DOHH2 (cell line): Measurements from ENCODE around the gene WNT8A.

Source experiments
- H3F3A ChIP-seq: fragments of 200-600 bp; sonication (generic), shearing (Covaris generic); 2 replicates; pipeline ENCODE4 v1.6.0; 2016; ENCODE audit warnings: antibody characterized with exemption, mild to moderate bottlenecking; ENCODE audit not compliant: control insufficient read depth, insufficient read depth
- H3K27ac ChIP-seq: fragments of 200-600 bp; sonication (generic); 2 replicates; pipeline ENCODE4 v1.5.1; 2014; ENCODE audit warnings: low read depth, mild to moderate bottlenecking, low read length, moderate library complexity
- H3K27me3 ChIP-seq: fragments of 200-600 bp; sonication (generic); 2 replicates; pipeline ENCODE4 v1.6.1; 2014; ENCODE audit warnings: mild to moderate bottlenecking, low read length, mixed read lengths; ENCODE audit not compliant: control insufficient read depth
- H3K36me3 ChIP-seq: fragments of 200-600 bp; sonication (generic); 2 replicates; pipeline ENCODE4 v1.6.1; 2014; ENCODE audit warnings: mild to moderate bottlenecking, low read length, moderate library complexity, mixed read lengths; ENCODE audit not compliant: control insufficient read depth
- H3K4me1 ChIP-seq: fragments of 200-600 bp; sonication (generic); 2 replicates; pipeline ENCODE4 v1.6.1; 2014; ENCODE audit warnings: mild to moderate bottlenecking, low read length, mixed read lengths; ENCODE audit not compliant: control insufficient read depth
- H3K4me2 ChIP-seq: fragments of 200-600 bp; sonication (generic); 2 replicates; pipeline ENCODE4 v1.6.0; 2014; ENCODE audit warnings: mild to moderate bottlenecking, low read length, moderate library complexity
- H3K4me3 ChIP-seq: fragments of 200-600 bp; sonication (generic); 2 replicates; pipeline ENCODE4 v1.5.1; 2014; ENCODE audit warnings: mild to moderate bottlenecking, low read length, mixed read lengths
- H3K79me2 ChIP-seq: fragments of 200-600 bp; sonication (generic); 2 replicates; pipeline ENCODE4 v1.6.1; 2014; ENCODE audit warnings: mild to moderate bottlenecking, low read length, mixed read lengths; ENCODE audit not compliant: control insufficient read depth
- H3K9me2 ChIP-seq: fragments of 200-600 bp; sonication (generic); replicated peaks from 2 replicates; pipeline ENCODE4 v1.6.1; 2014; ENCODE audit warnings: mild to moderate bottlenecking, low read length, mixed read lengths; ENCODE audit not compliant: control insufficient read depth
- H3K9me3 ChIP-seq: fragments of 200-600 bp; sonication (generic); 2 replicates; pipeline ENCODE4 v1.6.1; 2014; ENCODE audit warnings: antibody characterized with exemption, low read length, mixed read lengths; ENCODE audit not compliant: control insufficient read depth, insufficient read depth
- H4K20me1 ChIP-seq: fragments of 200-600 bp; sonication (generic); 2 replicates; pipeline ENCODE4 v1.6.0; 2014; ENCODE audit warnings: low read depth, mild to moderate bottlenecking, antibody characterized with exemption, low read length, moderate library complexity; ENCODE audit not compliant: control insufficient read depth, insufficient read depth
- CTCF ChIP-seq: fragments of 200-600 bp; sonication (generic); IDR thresholded peaks from one replicate; pipeline ENCODE4 v1.5.1; 2014; ENCODE audit warnings: antibody characterized with exemption, mild to moderate bottlenecking, low read depth, low read length; ENCODE audit not compliant: poor library complexity, severe bottlenecking
- EZH2phosphoT487 ChIP-seq: fragments of 200-600 bp; sonication (generic); IDR thresholded peaks from 2 replicates; pipeline ENCODE4 v1.6.1; 2017; ENCODE audit warnings: borderline replicate concordance, mild to moderate bottlenecking, antibody characterized with exemption, low read length, moderate library complexity, mixed read lengths

WNT8A gene

GRCh38 chr5:138064526-138064925, 19.3 kb upstream of the WNT8A start:
- no peak overlapping the region for H3K4me2 ChIP-seq
- no peaks in the 10 kb centered on the region for H4K20me1 ChIP-seq
- H3K9me2 ChIP-seq: no peaks in the 10 kb centered on the region
- H3F3A ChIP-seq: no peaks in the 10 kb centered on the region
- TF ChIP-seq EZH2phosphoT487 (no peak), CTCF (no peak)
- H3K36me3 ChIP-seq: no peaks in the 10 kb centered on the region
- H3K4me3 ChIP-seq: no peak overlapping the region
- H3K9me3 ChIP-seq: no peaks in the 10 kb centered on the region
- no peak overlapping the region for H3K27ac ChIP-seq
- H3K27me3 ChIP-seq: no peaks in the 10 kb centered on the region
- H3K4me1 ChIP-seq: 0 out of 2 replicates have a peak, but pooled peaks cover 3% of the 10 kb centered on the region
- H3K79me2 ChIP-seq: no peaks in the 10 kb centered on the region

- no peaks in the 10 kb centered on the region for H3F3A ChIP-seq
- no peaks in the 10 kb centered on the region for H4K20me1 ChIP-seq
- H3K36me3 ChIP-seq: no peaks in the 10 kb centered on the region
- no peaks in the 10 kb centered on the region for H3K9me2 ChIP-seq
- no peak overlapping the region for H3K4me3 ChIP-seq
- TF ChIP-seq CTCF: peak; percentile 81
- TF ChIP-seq EZH2phosphoT487: no peak
- 0 out of 2 replicates have a peak, but pooled peaks cover 3% of the 10 kb centered on the region for H3K4me1 ChIP-seq
- H3K79me2 ChIP-seq: no peaks in the 10 kb centered on the region
- H3K27ac ChIP-seq: no peak overlapping the region
- H3K4me2 ChIP-seq: no peak overlapping the region
- no peaks in the 10 kb centered on the region for H3K27me3 ChIP-seq
- no peaks in the 10 kb centered on the region for H3K9me3 ChIP-seq
Measured at GRCh38 chr5:138065102-138065501, 18.7 kb upstream of the WNT8A start.

GRCh38 chr5:138067945-138068344, 15.9 kb upstream of the WNT8A start:
- no peaks in the 10 kb centered on the region for H3K79me2 ChIP-seq
- 0 out of 2 replicates have a peak, but pooled peaks cover 3% of the 10 kb centered on the region for H3K4me1 ChIP-seq
- TF ChIP-seq EZH2phosphoT487 (no peak), CTCF (no peak)
- H3K4me3 ChIP-seq: no peak overlapping the region
- no peaks in the 10 kb centered on the region for H3K9me3 ChIP-seq
- no peaks in the 10 kb centered on the region for H3K27me3 ChIP-seq
- H3K9me2 ChIP-seq: no peaks in the 10 kb centered on the region
- H3K27ac ChIP-seq: no peak overlapping the region
- H3K36me3 ChIP-seq: no peaks in the 10 kb centered on the region
- no peaks in the 10 kb centered on the region for H4K20me1 ChIP-seq
- no peaks in the 10 kb centered on the region for H3F3A ChIP-seq
- no peak overlapping the region for H3K4me2 ChIP-seq
